Hippocampal formation (tissue), 2 donors: Measurements from ENCODE around the gene ZNF346.
"Not testable (repeated sequence)": the region's sequence is repeated elsewhere in the genome, so short reads cannot be mapped to it uniquely, and the experiment has no call there.

ENCODE experiments used
- DNase-seq, 2 donors: peaks; one replicate each; lab custom pipeline; 2025; lab: John Stamatoyannopoulos, UW

The ZNF346 gene

GRCh38 chr5:177010153-177010552 lies 12.3 kb upstream of the ZNF346 start:
- DNase-seq = no peak

- DNase-seq = no peak
These were observed 7.3 kb upstream of the ZNF346 start for GRCh38 chr5:177015156-177015555.

GRCh38 chr5:177018341-177018740 lies 4.2 kb upstream of the ZNF346 start:
- DNase-seq = no peak

GRCh38 chr5:177020033-177020432 lies 2.5 kb upstream of the ZNF346 start:
- DNase-seq = no peak

GRCh38 chr5:177023303-177023664 lies 788 bp downstream of the ZNF346 start:
- peak in 1 of 2 donors; percentile 2 for DNase-seq

- no peak for DNase-seq
These were observed 2.1 kb downstream of the ZNF346 start for GRCh38 chr5:177024559-177024958.

- no peak for DNase-seq
These were observed 2.7 kb downstream of the ZNF346 start for GRCh38 chr5:177025101-177025601.

- no peak for DNase-seq
These were observed 5.2 kb downstream of the ZNF346 start for GRCh38 chr5:177027665-177028064.

- no peak for DNase-seq
These were observed 7.0 kb downstream of the ZNF346 start for GRCh38 chr5:177029498-177029897.

GRCh38 chr5:177035976-177036375 lies 13.5 kb downstream of the ZNF346 start:
- no peak for DNase-seq

- no peak for DNase-seq
These were observed 13.9 kb downstream of the ZNF346 start for GRCh38 chr5:177036443-177036842.

GRCh38 chr5:177036921-177037320 lies 14.4 kb downstream of the ZNF346 start:
- no peak for DNase-seq

GRCh38 chr5:177040814-177041420 lies 18.4 kb downstream of the ZNF346 start:
- peak in 1 of 2 donors; percentile 21 for DNase-seq

GRCh38 chr5:177041936-177042335 lies 19.4 kb downstream of the ZNF346 start:
- no peak for DNase-seq

- DNase-seq = no peak
These were observed 20.6 kb downstream of the ZNF346 start for GRCh38 chr5:177043114-177043513.

- no peak for DNase-seq
These were observed 21.5 kb downstream of the ZNF346 start for GRCh38 chr5:177043958-177044357.

- DNase-seq = no peak
These were observed 22.1 kb downstream of the ZNF346 start for GRCh38 chr5:177044641-177045040.

GRCh38 chr5:177045631-177046030 lies 23.1 kb downstream of the ZNF346 start:
- no peak for DNase-seq

GRCh38 chr5:177048531-177048930 lies 26.0 kb downstream of the ZNF346 start:
- DNase-seq = not testable (repeated sequence)

- DNase-seq = no peak
These were observed 26.8 kb downstream of the ZNF346 start for GRCh38 chr5:177049285-177049684.

GRCh38 chr5:177064500-177065277 lies 42.2 kb downstream of the ZNF346 start:
- DNase-seq = no peak

GRCh38 chr5:177065491-177065890 lies 43.0 kb downstream of the ZNF346 start:
- DNase-seq = no peak

- no peak for DNase-seq
These were observed 43.7 kb downstream of the ZNF346 start for GRCh38 chr5:177066224-177066623.
